GM18508 (cell line): Measurements from ENCODE around the gene TIAM2.
"Not testable (repeated sequence)": the region's sequence is repeated elsewhere in the genome, so short reads cannot be mapped to it uniquely, and the experiment has no call there.

Experiments
- ATAC-seq: cut with Tn5 transposase; IDR thresholded peaks from one replicate; pipeline ENCODE4 v1.9.1; 2021; ENCODE audit warnings: moderate number of reproducible peaks; ENCODE audit not compliant: insufficient read depth, unreplicated experiment

TIAM2 gene

GRCh38 chr6:155219858-155220301 is 224.8 kb downstream of the TIAM2 start:
- ATAC-seq = no peak

DNA sequence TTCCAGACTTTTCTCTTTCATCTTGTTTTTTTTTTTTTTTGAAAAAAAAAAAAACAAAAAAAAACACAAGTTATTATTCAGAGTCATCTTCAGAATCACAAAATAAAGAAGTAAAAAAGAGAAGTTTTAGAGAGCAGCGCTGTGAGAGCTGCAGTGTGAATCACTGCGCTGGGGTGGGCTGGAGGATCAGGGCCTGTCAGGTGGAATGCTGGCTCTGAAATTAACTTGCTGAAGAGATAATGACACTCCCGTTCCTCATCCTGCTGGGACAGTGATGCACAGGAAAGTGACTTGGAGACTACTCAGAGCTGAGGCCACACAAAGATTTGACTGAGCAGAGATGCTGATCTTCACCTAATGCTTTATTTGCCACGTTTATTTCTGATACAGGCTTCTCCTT is 226.0 kb downstream of the TIAM2 start:
- ATAC-seq = no peak

DNA sequence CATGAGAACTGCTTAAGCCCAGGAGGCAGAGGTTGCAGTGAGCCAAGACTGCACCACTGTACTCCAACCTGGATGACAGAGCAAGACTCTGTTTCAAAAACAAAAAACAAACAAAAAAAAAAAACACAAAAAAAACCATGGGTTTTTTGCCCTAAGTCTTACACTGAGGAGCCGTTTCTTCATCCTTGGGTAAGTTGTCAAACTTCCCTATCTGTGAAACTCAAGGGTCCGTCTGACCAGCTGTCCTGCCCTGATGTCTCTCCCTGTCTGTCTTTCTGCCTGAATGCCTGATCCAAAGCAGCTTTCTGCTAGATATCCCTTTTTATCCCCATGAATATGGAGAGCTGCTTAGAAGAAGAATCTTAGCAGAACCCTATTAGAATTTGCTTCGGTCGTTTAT is 227.4 kb downstream of the TIAM2 start:
- ATAC-seq = no peak

DNA sequence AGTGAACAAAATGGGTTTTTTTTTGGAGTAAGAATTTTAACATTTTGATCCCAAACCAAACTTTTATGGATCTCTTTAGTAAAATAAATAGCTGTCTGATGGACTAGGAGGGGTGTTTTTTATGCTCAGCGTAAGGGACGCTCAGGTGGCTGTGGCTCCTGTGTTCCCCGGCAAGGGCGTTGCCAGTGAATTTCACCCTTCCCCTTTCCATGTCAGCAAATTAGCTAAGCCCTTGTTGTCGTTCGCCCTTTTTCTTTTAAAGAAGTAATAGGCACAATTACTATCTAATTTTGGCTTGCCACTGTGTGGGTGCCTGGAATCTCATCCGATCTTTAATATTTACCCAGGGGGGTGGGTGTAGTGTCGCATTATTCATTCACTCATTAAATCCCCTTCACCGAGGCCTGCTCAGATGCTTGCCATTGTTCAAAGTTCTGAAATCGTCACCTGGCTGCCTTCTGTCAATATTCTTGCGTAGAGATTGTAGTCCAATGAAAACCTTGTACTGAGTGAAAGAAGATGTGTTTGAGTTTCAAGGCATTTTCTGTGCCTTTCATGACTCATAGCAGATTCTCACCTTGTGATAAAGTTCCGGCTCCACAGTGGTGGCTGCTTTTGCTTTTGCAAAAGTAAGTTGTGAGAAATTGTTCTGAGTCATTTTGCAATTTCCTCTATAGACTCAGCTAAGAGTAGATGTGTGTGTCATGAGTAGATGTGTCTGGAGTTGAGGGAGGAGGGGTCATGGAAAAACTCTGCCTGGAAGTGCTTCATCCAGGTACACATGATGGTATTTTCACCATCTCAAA is 228.7 kb downstream of the TIAM2 start:
- peak; percentile 98 for ATAC-seq

- no peak for ATAC-seq
Observed at GRCh38 chr6:155224618-155225017, 229.5 kb downstream of the TIAM2 start.

DNA sequence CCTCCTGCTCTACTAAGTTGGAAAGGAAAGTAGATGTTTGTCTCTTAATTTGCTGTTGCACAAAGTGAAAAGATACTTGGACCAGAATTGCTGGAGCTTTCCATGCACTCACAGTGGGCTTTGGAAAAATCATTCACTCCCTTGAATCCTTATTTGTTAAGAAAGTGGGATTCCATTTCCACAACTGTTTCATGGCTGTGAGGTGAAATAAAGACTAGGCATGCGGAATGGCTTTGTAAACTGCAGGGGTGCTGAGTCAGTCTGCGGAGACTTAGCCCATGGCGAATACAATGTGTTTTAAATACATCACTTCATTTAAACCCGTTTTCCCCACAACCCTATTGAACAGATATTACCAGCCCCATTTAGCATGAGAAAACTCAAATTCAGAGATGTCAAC is 231.9 kb downstream of the TIAM2 start:
- ATAC-seq = no peak

- ATAC-seq = no peak
Observed at GRCh38 chr6:155228546-155229166, 233.5 kb downstream of the TIAM2 start.

GRCh38 chr6:155230975-155231374 is 235.9 kb downstream of the TIAM2 start:
- not testable (repeated sequence) for ATAC-seq

- no peak for ATAC-seq
Observed at GRCh38 chr6:155232848-155233247, 237.7 kb downstream of the TIAM2 start.

- ATAC-seq = no peak
Observed at GRCh38 chr6:155234167-155234566, 239.1 kb downstream of the TIAM2 start.

DNA sequence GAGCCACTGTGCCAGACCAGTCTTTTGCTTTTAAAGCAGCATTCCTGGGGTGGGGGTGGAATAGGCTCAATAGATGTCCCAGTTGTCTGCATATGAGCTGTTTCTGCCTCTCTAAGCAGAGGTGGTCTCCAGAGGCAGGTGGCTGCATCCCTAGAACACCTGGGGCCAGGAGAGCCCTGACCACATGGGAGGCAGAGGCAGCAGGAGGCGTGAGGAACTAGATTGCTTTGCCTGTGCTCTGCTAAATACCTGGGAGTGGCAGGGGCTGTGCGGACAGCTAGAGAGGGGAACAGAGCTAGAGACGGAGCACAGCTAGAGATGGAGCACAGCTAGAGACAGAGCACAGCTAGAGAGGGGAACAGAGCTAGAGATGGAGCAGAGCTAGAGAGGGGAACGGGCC is 239.6 kb downstream of the TIAM2 start:
- no peak for ATAC-seq

GRCh38 chr6:155235087-155235486 is 240.0 kb downstream of the TIAM2 start:
- ATAC-seq = no peak

DNA sequence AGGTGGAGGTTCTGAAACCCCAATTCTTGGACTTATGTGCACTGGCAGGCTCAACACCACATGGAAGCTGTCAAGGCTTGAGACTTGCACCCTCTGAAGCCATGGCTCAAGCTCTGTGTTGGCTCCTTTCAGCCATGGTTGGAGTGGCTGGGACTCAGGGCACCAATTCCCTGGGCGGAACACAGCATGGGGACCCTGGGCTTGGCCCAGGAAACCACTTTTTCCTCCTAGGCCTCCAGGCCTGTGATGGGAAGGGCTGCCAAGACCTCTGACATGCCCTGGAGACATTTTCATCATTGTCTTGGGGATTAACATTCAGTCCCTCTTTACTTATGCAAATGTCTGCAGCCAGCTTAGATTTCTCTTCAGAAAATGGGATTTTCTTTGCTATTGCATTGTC is 242.5 kb downstream of the TIAM2 start:
- no peak for ATAC-seq

DNA sequence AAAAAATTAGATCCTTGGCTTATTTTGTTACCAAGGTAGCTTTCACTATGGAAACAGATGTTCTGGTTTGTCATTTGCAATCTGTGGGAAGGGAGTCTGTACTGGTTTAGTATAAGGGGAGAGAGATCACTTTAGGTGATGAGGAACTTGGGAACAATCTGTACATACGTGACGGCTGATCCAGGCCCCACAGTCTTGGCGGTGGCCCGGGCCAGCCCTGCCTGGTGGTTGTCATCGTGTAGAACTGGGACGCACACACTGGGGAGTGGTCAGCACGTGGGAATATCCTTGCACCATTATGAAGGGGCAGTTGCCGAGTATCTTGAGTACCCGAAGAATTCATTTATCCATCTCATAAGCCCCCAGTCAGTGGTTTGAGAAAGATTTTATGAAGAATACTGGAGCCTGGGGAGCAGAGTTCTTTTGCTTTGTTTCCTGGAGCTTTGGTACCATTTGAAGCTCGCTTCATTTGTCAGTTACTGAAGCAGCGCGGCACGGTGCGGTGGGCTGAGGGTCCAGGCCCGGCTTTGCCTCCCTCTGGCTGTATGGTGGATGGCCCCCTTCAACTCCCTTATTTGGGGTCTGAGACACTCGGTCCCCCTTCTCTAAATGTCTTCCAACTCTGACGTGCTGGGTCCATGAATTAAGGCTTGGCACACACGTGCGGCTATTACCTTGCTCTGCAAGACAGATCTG is 245.9 kb downstream of the TIAM2 start:
- ATAC-seq = no peak

GRCh38 chr6:155241966-155242365 is 246.9 kb downstream of the TIAM2 start:
- no peak for ATAC-seq

DNA sequence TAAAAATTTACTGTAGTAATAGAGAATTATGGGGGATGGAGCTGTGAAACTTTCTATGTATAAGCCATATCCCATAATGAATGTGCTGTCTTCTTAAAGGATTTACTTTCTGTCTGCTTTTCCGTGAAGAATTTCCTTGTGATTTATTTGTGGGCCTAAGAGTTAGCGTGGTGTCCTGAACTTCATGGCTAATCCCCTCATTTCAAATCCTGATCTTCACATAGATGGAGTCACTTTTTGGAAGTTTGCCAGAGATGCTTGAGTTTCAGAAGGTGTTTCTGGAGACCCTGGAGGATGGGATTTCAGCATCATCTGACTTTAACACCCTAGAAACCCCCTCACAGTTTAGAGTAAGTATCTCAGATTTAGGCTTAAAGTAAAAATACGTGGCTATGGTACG is 249.3 kb downstream of the TIAM2 start:
- ATAC-seq = no peak

GRCh38 chr6:155245193-155245592 is 250.1 kb downstream of the TIAM2 start:
- no peak for ATAC-seq

- no peak for ATAC-seq
Observed at GRCh38 chr6:155245831-155246230, 250.7 kb downstream of the TIAM2 start.

GRCh38 chr6:155246825-155247224 is 251.7 kb downstream of the TIAM2 start:
- ATAC-seq = no peak

DNA sequence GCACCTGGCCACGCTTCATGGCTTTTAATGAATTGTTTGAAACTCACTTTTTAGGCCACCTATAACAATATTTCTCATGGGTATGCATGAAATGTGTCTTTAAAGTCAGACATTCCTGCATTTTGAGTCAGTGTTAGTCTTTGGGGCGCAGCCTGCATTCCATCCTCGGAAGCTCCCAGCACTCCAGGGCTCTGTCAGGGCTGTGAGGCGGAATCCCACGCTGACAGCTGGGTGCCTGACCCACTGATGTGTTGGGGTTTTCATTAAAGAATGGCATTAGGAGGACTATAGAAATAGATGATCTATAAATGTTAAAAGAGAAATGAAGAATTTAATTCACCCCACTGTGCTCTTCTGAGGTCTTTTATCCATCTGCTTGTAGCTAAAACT is 252.5 kb downstream of the TIAM2 start:
- ATAC-seq = no peak
